K562 (cell line): ENCODE measurements around the gene CEBPE. TPM values are rescaled to one million over a fixed set of nuclear protein-coding genes. Genes with fewer than 3 reads are reported as not detected.
A peak's percentile ranks its signal among the peaks of the same experiment; 100 is the strongest.

Experiments used
- ATF7 ChIP-seq: fragments of 450-650 bp; IDR thresholded peaks from 2 replicates; pipeline ENCODE4 v1.7.1; 2014; ENCODE audit warnings: mild to moderate bottlenecking, moderate library complexity
- BDP1 ChIP-seq: IDR thresholded peaks from 3 replicates; pipeline ENCODE4 v1.6.1; 2011; ENCODE audit not compliant: insufficient read length, insufficient read depth
- BRD4 ChIP-seq: fragments of 200-600 bp; sonication (generic); IDR thresholded peaks from 2 replicates; pipeline ENCODE4 v1.6.1; 2017; ENCODE audit warnings: inconsistent platforms
- CCNT2 ChIP-seq: IDR thresholded peaks from 2 replicates; pipeline ENCODE4 v1.6.1; 2011; ENCODE audit warnings: borderline replicate concordance, low read depth, mild to moderate bottlenecking, moderate library complexity, mixed read lengths, low read length; ENCODE audit not compliant: insufficient read length; ENCODE audit errors: extremely low read depth
- CXXC5 ChIP-seq: fragments of 250-450 bp; sonication (Bioruptor Pico); IDR thresholded peaks from 2 replicates; pipeline ENCODE4 v1.8.0; 2022; ENCODE audit warnings: inconsistent platforms, mild to moderate bottlenecking, moderate library complexity
- EGR1 ChIP-seq: fragments of 450-650 bp; conservative IDR thresholded peaks from 2 replicates; pipeline ENCODE4 v1.6.1; 2017; ENCODE audit warnings: mild to moderate bottlenecking
- FOXK2 ChIP-seq, 2 experiments: fragments of 450-650 bp; IDR thresholded peaks in 1 of 2; conservative IDR thresholded peaks in 1 of 2; 2 replicates each; pipeline ENCODE4 v1.6.1; 2016; ENCODE audit warnings: low read depth in 2 of 2, mild to moderate bottlenecking in 1 of 2
- HIVEP1 ChIP-seq: fragments of 250-450 bp; sonication (Bioruptor Pico); IDR thresholded peaks from 2 replicates; pipeline ENCODE4 v1.4.0; 2020; ENCODE audit warnings: mild to moderate bottlenecking
- HMGN3 ChIP-seq: IDR thresholded peaks from 2 replicates; pipeline ENCODE4 v1.6.1; 2011; ENCODE audit warnings: borderline replicate concordance, low read depth, mild to moderate bottlenecking, mixed read lengths, low read length; ENCODE audit not compliant: insufficient read length; ENCODE audit errors: extremely low read depth
- HOXB6 ChIP-seq: fragments of 250-450 bp; sonication (Bioruptor Pico); IDR thresholded peaks from 2 replicates; pipeline ENCODE4 v1.5.1; 2022; ENCODE audit warnings: mild to moderate bottlenecking, borderline replicate concordance
- IFI16 ChIP-seq: fragments of 250-450 bp; sonication (Bioruptor Pico); IDR thresholded peaks from 2 replicates; pipeline ENCODE4 v2.1.2; 2022; ENCODE audit warnings: mild to moderate bottlenecking, inconsistent platforms
- MAFK ChIP-seq: IDR thresholded peaks from 2 replicates; pipeline ENCODE4 v1.6.1; 2011; ENCODE audit warnings: low read length, improper control_type of control experiment
- NELFE ChIP-seq: IDR thresholded peaks from 2 replicates; pipeline ENCODE4 v1.6.1; 2011; ENCODE audit warnings: mild to moderate bottlenecking; ENCODE audit not compliant: insufficient read depth, insufficient read length
- PHB2 ChIP-seq: fragments of 450-650 bp; IDR thresholded peaks from 2 replicates; pipeline ENCODE4 v1.6.1; 2017; ENCODE audit warnings: low read depth
- POLR2A ChIP-seq: fragments of 450-650 bp; conservative IDR thresholded peaks from 2 replicates; pipeline ENCODE4 v1.6.1; 2016
- RAD21 ChIP-seq, 2 experiments: fragments of 250-450 bp in 1 of 2; fragments of 450-650 bp in 1 of 2; sonication (Bioruptor Pico) in 1 of 2; formaldehyde crosslinking in 1 of 2; IDR thresholded peaks in 1 of 2; conservative IDR thresholded peaks in 1 of 2; 2 replicates each; pipeline versions ENCODE4 v1.4.0 to v1.8.0; 2020 to 2022; ENCODE audit warnings: mild to moderate bottlenecking in 2 of 2, moderate library complexity in 1 of 2
- RBFOX2 ChIP-seq: fragments of 200-400 bp; formaldehyde crosslinking; IDR thresholded peaks from 2 replicates; pipeline ENCODE4 v1.6.1; 2017; ENCODE audit warnings: low read depth, mild to moderate bottlenecking, low read length, moderate library complexity
- RBM22 ChIP-seq: fragments of 200-400 bp; formaldehyde crosslinking; IDR thresholded peaks from 2 replicates; pipeline ENCODE4 v1.6.1; 2018; ENCODE audit warnings: low read length, low read depth; ENCODE audit not compliant: poor library complexity, severe bottlenecking
- SMARCA4 ChIP-seq: fragments of 450-650 bp; IDR thresholded peaks from 2 replicates; pipeline ENCODE4 v1.6.1; 2016
- SRSF1 ChIP-seq: fragments of 200-400 bp; formaldehyde crosslinking; IDR thresholded peaks from 2 replicates; pipeline ENCODE4 v1.6.1; 2017; ENCODE audit warnings: mild to moderate bottlenecking, low read depth, low read length, moderate library complexity
- TAF15 ChIP-seq: fragments of 200-400 bp; formaldehyde crosslinking; IDR thresholded peaks from 2 replicates; pipeline ENCODE4 v1.6.1; 2017; ENCODE audit warnings: mild to moderate bottlenecking, low read depth, low read length, moderate library complexity
- TFAM ChIP-seq: fragments of 250-450 bp; sonication (Bioruptor Pico); conservative IDR thresholded peaks from 2 replicates; pipeline ENCODE4 v1.5.0; 2021; ENCODE audit warnings: mild to moderate bottlenecking, moderate library complexity
- polyA plus RNA-seq, 8 experiments: library from polyadenylated mRNA; depleted of rRNA in 4 of 8; stranded (reverse) in 5 of 8; unstranded in 3 of 8; fragments of >200 nt; fragmentation: Nextera tagmentation in 2 of 8; fragmentation: Illumina TruSeq in 1 of 8; extraction: Ambion mirVana in 2 of 8; extraction: Trizol in 1 of 8; gene quantifications; 2 replicates each; pipeline versions ENCODE4 v1.2.1 to v1.2.3, GENCODE V29; 2011 to 2014; ENCODE audit warnings: inconsistent platforms in 1 of 8, missing spikeins in 1 of 8
- total RNA-seq, 7 experiments: library from RNA; depleted of rRNA in 6 of 7; stranded (reverse); fragments of >200 nt in 6 of 7; fragmentation: Illumina TruSeq in 2 of 7; extraction: Trizol in 2 of 7; gene quantifications; 2 replicates each; pipeline versions ENCODE4 v1.2.1 to v1.2.3, GENCODE V29; 2011 to 2021; ENCODE audit warnings: low replicate concordance in 1 of 7
- TF ChIP-seq, protein P1 (sequence below): fragments of 250-450 bp; sonication (Bioruptor Pico); IDR thresholded peaks from 2 replicates; pipeline ENCODE4 v1.9.0; 2021; ENCODE audit warnings: mild to moderate bottlenecking
- TF ChIP-seq, protein P2 (sequence below): fragments of 450-650 bp; formaldehyde crosslinking; IDR thresholded peaks from 2 replicates; pipeline ENCODE4 v1.4.0; 2022; ENCODE audit warnings: missing genetic modification characterization
- TF ChIP-seq, protein P3 (sequence below): sonication (generic); formaldehyde crosslinking; IDR thresholded peaks from 2 replicates; pipeline ENCODE4 v1.8.0; 2022; ENCODE audit warnings: mild to moderate bottlenecking, missing genetic modification reagents

CEBPE gene
- total and polyA plus RNA-seq, 9 of the 15 experiments (the other 6 are each of a cell fraction or from before 2014, with no cell fraction given): 0.09 to 0.15 (median 0.13) TPM; not detected in 6

- no peak for TF ChIP-seq TAF15
- peak in 1 of 2 experiments; percentile 56; a peak in 2 of 4 replicates for TF ChIP-seq FOXK2 (conservative IDR thresholded peaks at IDR 0.05 in 1 of 2, IDR thresholded peaks at IDR 0.05 in 1 of 2; ENCODE audit: low read depth in 2 of 2)
- TF ChIP-seq POLR2A: no peak
- no peak for TF ChIP-seq NELFE
- TF ChIP-seq BRD4: no peak
- no peak for TF ChIP-seq HOXB6 (CRISPR knock-in tag)
- TF ChIP-seq MAFK: no peak
- TF ChIP-seq TFAM: no peak
- no peak for TF ChIP-seq ATF7
- TF ChIP-seq, protein P1, sequence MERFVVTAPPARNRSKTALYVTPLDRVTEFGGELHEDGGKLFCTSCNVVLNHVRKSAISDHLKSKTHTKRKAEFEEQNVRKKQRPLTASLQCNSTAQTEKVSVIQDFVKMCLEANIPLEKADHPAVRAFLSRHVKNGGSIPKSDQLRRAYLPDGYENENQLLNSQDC (CRISPR knock-in tag): no peak
- TF ChIP-seq IFI16: no peak
- no peak for TF ChIP-seq HIVEP1 (CRISPR knock-in tag)
- TF ChIP-seq CXXC5: no peak
- no peak for TF ChIP-seq RBFOX2
- no peak; the same call in 1 of the 2 replicates for TF ChIP-seq PHB2
- no peak for TF ChIP-seq SRSF1
- TF ChIP-seq CCNT2: no peak
- TF ChIP-seq RAD21 (CRISPR knock-in tag; conservative IDR thresholded peaks at IDR 0.05 in 1 of 2, IDR thresholded peaks at IDR 0.05 in 1 of 2): 0 out of 4 replicates have a peak, but pooled peaks of 1 of the 2 experiments have one; percentile 13
- TF ChIP-seq SMARCA4: peak; percentile 85
- TF ChIP-seq RBM22: no peak
- TF ChIP-seq, protein P2, sequence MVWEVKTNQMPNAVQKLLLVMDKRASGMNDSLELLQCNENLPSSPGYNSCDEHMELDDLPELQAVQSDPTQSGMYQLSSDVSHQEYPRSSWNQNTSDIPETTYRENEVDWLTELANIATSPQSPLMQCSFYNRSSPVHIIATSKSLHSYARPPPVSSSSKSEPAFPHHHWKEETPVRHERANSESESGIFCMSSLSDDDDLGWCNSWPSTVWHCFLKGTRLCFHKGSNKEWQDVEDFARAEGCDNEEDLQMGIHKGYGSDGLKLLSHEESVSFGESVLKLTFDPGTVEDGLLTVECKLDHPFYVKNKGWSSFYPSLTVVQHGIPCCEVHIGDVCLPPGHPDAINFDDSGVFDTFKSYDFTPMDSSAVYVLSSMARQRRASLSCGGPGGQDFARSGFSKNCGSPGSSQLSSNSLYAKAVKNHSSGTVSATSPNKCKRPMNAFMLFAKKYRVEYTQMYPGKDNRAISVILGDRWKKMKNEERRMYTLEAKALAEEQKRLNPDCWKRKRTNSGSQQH (CRISPR knock-in tag): 0 out of 2 replicates have a peak, but pooled peaks have one; percentile 4
- TF ChIP-seq, protein P3, sequence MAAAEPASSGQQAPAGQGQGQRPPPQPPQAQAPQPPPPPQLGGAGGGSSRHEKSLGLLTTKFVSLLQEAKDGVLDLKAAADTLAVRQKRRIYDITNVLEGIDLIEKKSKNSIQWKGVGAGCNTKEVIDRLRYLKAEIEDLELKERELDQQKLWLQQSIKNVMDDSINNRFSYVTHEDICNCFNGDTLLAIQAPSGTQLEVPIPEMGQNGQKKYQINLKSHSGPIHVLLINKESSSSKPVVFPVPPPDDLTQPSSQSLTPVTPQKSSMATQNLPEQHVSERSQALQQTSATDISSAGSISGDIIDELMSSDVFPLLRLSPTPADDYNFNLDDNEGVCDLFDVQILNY (CRISPR knock-in tag): no peak
- TF ChIP-seq EGR1: no peak
- TF ChIP-seq BDP1: no peak
- no peak for TF ChIP-seq HMGN3
Observed at GRCh38 chr14:23093991-23094665, 24.9 kb downstream of the CEBPE start (continued).
